ENCODE results near the gene C19orf73.
"Not testable (repeated sequence)": the region's sequence is repeated elsewhere in the genome, so short reads cannot be mapped to it uniquely, and the experiment has no call there.

Gene C19orf73

GRCh38 chr19:49148044-49148682, 29.2 kb upstream of the C19orf73 start:
- H3K36me3 ChIP-seq (ENCODE audit: control insufficient read depth, insufficient read depth, low read length, severe bottlenecking): no peaks in the 10 kb centered on the region
- no peak overlapping the region for H3K9ac ChIP-seq (ENCODE audit: low read length)
- no peaks in the 10 kb centered on the region for H3K27me3 ChIP-seq (replicated peaks; ENCODE audit: control insufficient read depth, insufficient read depth, low read length)
- no peak overlapping the region for H3K4me3 ChIP-seq (ENCODE audit: low read length)
- H3K4me1 ChIP-seq (ENCODE audit: control insufficient read depth, insufficient read depth, low read length): peaks cover 27% of the 10 kb centered on the region
- DNase-seq (ENCODE audit: low read depth): no peak
- H3K9me3 ChIP-seq (ENCODE audit: control insufficient read depth, low read length): no peaks in the 10 kb centered on the region

DNA sequence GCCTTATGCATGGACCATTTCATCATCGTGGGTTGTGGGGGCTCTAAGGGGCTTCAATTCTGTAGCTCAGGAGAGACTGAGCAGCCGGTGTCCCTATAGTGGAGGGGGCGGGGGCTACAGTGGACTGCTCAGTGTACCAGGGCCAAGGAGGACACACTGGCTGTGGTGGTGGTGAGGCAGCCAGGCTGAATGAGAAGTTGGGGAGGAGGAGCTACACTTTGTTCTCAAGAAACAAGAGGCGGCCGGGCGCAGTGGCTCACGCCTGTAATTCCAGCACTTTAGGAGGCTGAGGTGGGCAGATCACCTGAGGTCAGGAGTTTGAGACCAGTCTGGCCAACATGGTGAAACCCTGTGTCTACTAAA, 27.4 kb upstream of the C19orf73 start:
- H3K4me3 ChIP-seq (ENCODE audit: low read length): peak overlapping the region; percentile 52
- peak; percentile 22 for DNase-seq (ENCODE audit: low read depth)
- not testable (repeated sequence) for H3K36me3 ChIP-seq (ENCODE audit: control insufficient read depth, insufficient read depth, low read length, severe bottlenecking); H3K9me3 ChIP-seq (ENCODE audit: control insufficient read depth, low read length); H3K27me3 ChIP-seq (replicated peaks; ENCODE audit: control insufficient read depth, insufficient read depth, low read length); H3K9ac ChIP-seq (ENCODE audit: low read length)
- H3K4me1 ChIP-seq (ENCODE audit: control insufficient read depth, insufficient read depth, low read length): peaks cover 26% of the 10 kb centered on the region

GRCh38 chr19:49145573-49146407, 26.8 kb upstream of the C19orf73 start:
- Histone ChIP-seq H3K9me3 (ENCODE audit: control insufficient read depth, low read length) (no peaks in the 10 kb centered on the region), H3K4me1 (ENCODE audit: control insufficient read depth, insufficient read depth, low read length) (peaks cover 22% of the 10 kb centered on the region), H3K27me3 (replicated peaks; ENCODE audit: control insufficient read depth, insufficient read depth, low read length) (no peaks in the 10 kb centered on the region), H3K36me3 (ENCODE audit: control insufficient read depth, insufficient read depth, low read length, severe bottlenecking) (no peaks in the 10 kb centered on the region), H3K9ac (ENCODE audit: low read length) (peak overlapping the region; percentile 17), H3K4me3 (ENCODE audit: low read length) (peak overlapping the region; percentile 52)
- DNase-seq (ENCODE audit: low read depth): peak; percentile 82

DNA sequence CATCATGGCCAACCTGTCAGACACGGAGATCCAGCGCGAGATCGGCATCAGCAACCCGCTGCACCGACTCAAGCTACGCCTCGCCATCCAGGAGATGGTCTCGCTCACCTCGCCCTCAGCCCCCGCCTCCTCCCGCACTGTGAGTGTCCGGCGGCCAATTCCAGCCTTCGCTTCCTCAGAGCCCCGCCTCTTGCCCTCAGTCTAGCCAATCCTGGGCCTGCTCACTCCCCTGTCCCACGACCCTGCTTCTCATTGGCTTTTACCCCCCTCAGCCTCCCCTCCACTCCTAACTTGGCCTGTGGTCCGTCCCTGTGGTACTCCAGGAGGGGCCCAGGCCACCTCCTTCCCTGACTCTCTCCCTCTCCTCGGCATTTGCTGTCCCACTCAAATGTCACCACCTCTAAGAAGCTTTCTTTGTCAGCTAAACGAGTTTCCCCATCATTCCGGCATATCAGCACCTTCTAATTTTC, 24.0 kb upstream of the C19orf73 start:
- peak; percentile 98 for DNase-seq (ENCODE audit: low read depth)
- H3K4me1 ChIP-seq (ENCODE audit: control insufficient read depth, insufficient read depth, low read length): peaks cover 11% of the 10 kb centered on the region
- H3K9me3 ChIP-seq (ENCODE audit: control insufficient read depth, low read length): no peaks in the 10 kb centered on the region
- H3K27me3 ChIP-seq (replicated peaks; ENCODE audit: control insufficient read depth, insufficient read depth, low read length): no peaks in the 10 kb centered on the region
- H3K4me3 ChIP-seq (ENCODE audit: low read length): peak overlapping the region; percentile 81
- H3K36me3 ChIP-seq (ENCODE audit: control insufficient read depth, insufficient read depth, low read length, severe bottlenecking): no peaks in the 10 kb centered on the region
- peak overlapping the region; percentile 30 for H3K9ac ChIP-seq (ENCODE audit: low read length)

GRCh38 chr19:49141352-49141751, 22.4 kb upstream of the C19orf73 start:
- Histone ChIP-seq H3K36me3 (ENCODE audit: control insufficient read depth, insufficient read depth, low read length, severe bottlenecking) (no peaks in the 10 kb centered on the region), H3K9me3 (ENCODE audit: control insufficient read depth, low read length) (no peaks in the 10 kb centered on the region), H3K4me3 (ENCODE audit: low read length) (no peak overlapping the region), H3K9ac (ENCODE audit: low read length) (no peak overlapping the region), H3K27me3 (replicated peaks; ENCODE audit: control insufficient read depth, insufficient read depth, low read length) (no peaks in the 10 kb centered on the region), H3K4me1 (ENCODE audit: control insufficient read depth, insufficient read depth, low read length) (peaks cover 10% of the 10 kb centered on the region)
- no peak for DNase-seq (ENCODE audit: low read depth)

GRCh38 chr19:49140951-49141350, 22.0 kb upstream of the C19orf73 start:
- H3K27me3 ChIP-seq (replicated peaks; ENCODE audit: control insufficient read depth, insufficient read depth, low read length): no peaks in the 10 kb centered on the region
- no peaks in the 10 kb centered on the region for H3K36me3 ChIP-seq (ENCODE audit: control insufficient read depth, insufficient read depth, low read length, severe bottlenecking)
- H3K4me1 ChIP-seq (ENCODE audit: control insufficient read depth, insufficient read depth, low read length): peaks cover 7% of the 10 kb centered on the region
- H3K9me3 ChIP-seq (ENCODE audit: control insufficient read depth, low read length): no peaks in the 10 kb centered on the region
- no peak for DNase-seq (ENCODE audit: low read depth)
- no peak overlapping the region for H3K4me3 ChIP-seq (ENCODE audit: low read length)
- H3K9ac ChIP-seq (ENCODE audit: low read length): no peak overlapping the region

GRCh38 chr19:49136771-49137171, 17.8 kb upstream of the C19orf73 start:
- no peaks in the 10 kb centered on the region for H3K36me3 ChIP-seq (ENCODE audit: control insufficient read depth, insufficient read depth, low read length, severe bottlenecking)
- DNase-seq (ENCODE audit: low read depth): no peak
- peaks cover 12% of the 10 kb centered on the region for H3K27me3 ChIP-seq (replicated peaks; ENCODE audit: control insufficient read depth, insufficient read depth, low read length)
- no peak overlapping the region for H3K4me3 ChIP-seq (ENCODE audit: low read length)
- no peaks in the 10 kb centered on the region for H3K4me1 ChIP-seq (ENCODE audit: control insufficient read depth, insufficient read depth, low read length)
- no peaks in the 10 kb centered on the region for H3K9me3 ChIP-seq (ENCODE audit: control insufficient read depth, low read length)
- no peak overlapping the region for H3K9ac ChIP-seq (ENCODE audit: low read length)

DNA sequence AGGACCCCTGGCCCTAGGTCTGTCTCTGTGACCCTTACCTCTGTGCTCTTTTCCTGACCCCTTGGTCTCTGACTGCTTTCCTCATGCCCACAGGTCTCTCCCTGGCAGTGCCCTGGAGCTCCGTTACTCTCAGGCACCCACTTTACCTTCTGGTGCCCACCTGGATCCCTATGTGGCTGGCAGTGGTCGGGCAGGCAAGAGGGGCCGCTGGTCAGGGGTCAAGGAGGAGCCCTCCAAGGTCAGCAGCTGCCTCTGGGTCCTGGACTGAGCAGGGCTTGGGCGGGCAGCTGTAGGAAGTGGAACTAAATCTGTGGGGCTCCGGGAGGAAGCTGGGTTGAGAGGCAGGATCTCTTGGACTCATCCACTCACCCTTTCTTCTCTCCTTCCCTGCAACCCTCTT, 16.7 kb upstream of the C19orf73 start:
- H3K27me3 ChIP-seq (replicated peaks; ENCODE audit: control insufficient read depth, insufficient read depth, low read length): peaks cover 12% of the 10 kb centered on the region
- no peak overlapping the region for H3K4me3 ChIP-seq (ENCODE audit: low read length)
- no peak for DNase-seq (ENCODE audit: low read depth)
- H3K9ac ChIP-seq (ENCODE audit: low read length): no peak overlapping the region
- no peaks in the 10 kb centered on the region for H3K4me1 ChIP-seq (ENCODE audit: control insufficient read depth, insufficient read depth, low read length)
- no peaks in the 10 kb centered on the region for H3K9me3 ChIP-seq (ENCODE audit: control insufficient read depth, low read length)
- H3K36me3 ChIP-seq (ENCODE audit: control insufficient read depth, insufficient read depth, low read length, severe bottlenecking): no peaks in the 10 kb centered on the region

GRCh38 chr19:49133621-49134454, 14.9 kb upstream of the C19orf73 start:
- H3K4me1 ChIP-seq (ENCODE audit: control insufficient read depth, insufficient read depth, low read length): no peaks in the 10 kb centered on the region
- DNase-seq (ENCODE audit: low read depth): peak; percentile 63
- no peak overlapping the region for H3K9ac ChIP-seq (ENCODE audit: low read length)
- H3K9me3 ChIP-seq (ENCODE audit: control insufficient read depth, low read length): no peaks in the 10 kb centered on the region
- H3K27me3 ChIP-seq (replicated peaks; ENCODE audit: control insufficient read depth, insufficient read depth, low read length): peaks cover 18% of the 10 kb centered on the region
- H3K36me3 ChIP-seq (ENCODE audit: control insufficient read depth, insufficient read depth, low read length, severe bottlenecking): no peaks in the 10 kb centered on the region
- H3K4me3 ChIP-seq (ENCODE audit: low read length): no peak overlapping the region

- DNase-seq (ENCODE audit: low read depth): no peak
- peaks cover 18% of the 10 kb centered on the region for H3K27me3 ChIP-seq (replicated peaks; ENCODE audit: control insufficient read depth, insufficient read depth, low read length)
These were observed 14.1 kb upstream of the C19orf73 start for GRCh38 chr19:49132974-49133609.

DNA sequence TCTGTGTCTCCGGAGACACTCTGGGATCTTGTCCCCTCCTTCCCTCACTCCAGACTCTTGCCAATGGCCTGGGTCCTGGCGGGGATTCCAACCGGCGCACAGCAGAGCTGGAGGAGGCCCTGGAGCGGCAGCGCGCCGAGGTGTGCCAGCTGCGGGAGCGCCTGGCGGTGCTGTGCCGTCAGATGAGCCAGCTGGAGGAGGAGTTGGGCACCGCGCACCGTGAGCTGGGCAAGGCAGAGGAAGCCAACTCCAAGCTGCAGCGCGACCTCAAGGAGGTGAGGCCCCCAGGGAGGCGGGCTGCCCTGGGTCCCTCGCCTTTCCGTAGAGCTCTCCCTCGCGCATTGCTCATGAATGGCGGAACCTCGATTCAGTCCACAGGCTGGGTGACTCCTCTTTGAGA, 11.4 kb upstream of the C19orf73 start:
- Histone ChIP-seq H3K27me3 (replicated peaks; ENCODE audit: control insufficient read depth, insufficient read depth, low read length) (peaks cover 23% of the 10 kb centered on the region), H3K9ac (ENCODE audit: low read length) (no peak overlapping the region), H3K9me3 (ENCODE audit: control insufficient read depth, low read length) (no peaks in the 10 kb centered on the region), H3K4me1 (ENCODE audit: control insufficient read depth, insufficient read depth, low read length) (peaks cover 7% of the 10 kb centered on the region), H3K36me3 (ENCODE audit: control insufficient read depth, insufficient read depth, low read length, severe bottlenecking) (no peaks in the 10 kb centered on the region), H3K4me3 (ENCODE audit: low read length) (no peak overlapping the region)
- DNase-seq (ENCODE audit: low read depth): no peak

More at GRCh38 chr19:49132974-49133609, 14.1 kb upstream of the C19orf73 start:
- no peaks in the 10 kb centered on the region for H3K36me3 ChIP-seq (ENCODE audit: control insufficient read depth, insufficient read depth, low read length, severe bottlenecking)
- no peak overlapping the region for H3K4me3 ChIP-seq (ENCODE audit: low read length)
- H3K4me1 ChIP-seq (ENCODE audit: control insufficient read depth, insufficient read depth, low read length): peaks cover 4% of the 10 kb centered on the region
- no peak overlapping the region for H3K9ac ChIP-seq (ENCODE audit: low read length)
- H3K9me3 ChIP-seq (ENCODE audit: control insufficient read depth, low read length): no peaks in the 10 kb centered on the region
